ENCODE measurements around the gene GMDS. TPM values are rescaled to one million over a fixed set of nuclear protein-coding genes. Genes with fewer than 3 reads are reported as not detected.

Gene GMDS
- total and polyA plus RNA-seq, 2 donors (not counting 3 experiments of a cell fraction or from before 2014, with no cell fraction given) = 9.8 to 23.5 TPM

DNA sequence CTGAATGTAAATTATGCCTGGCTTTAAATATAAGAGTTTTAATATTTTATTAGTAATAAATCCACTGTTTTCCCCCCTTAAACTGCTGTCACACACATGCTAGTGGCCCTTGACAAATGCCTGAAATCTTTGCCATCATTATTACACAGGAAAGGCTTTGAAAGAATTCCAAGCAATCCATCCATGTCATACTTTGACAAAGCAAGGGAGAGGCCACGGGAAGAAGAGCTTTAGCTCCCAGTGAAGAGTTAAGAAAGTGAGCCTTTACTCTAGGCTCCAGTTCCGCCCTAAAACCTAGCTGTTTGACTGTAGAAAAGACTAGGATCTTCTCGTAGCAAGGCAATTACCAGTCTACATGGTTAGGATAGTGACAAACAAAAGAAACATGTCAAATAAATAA is 147.9 kb downstream of the GMDS start:
- Histone ChIP-seq H3K27ac (ENCODE audit: insufficient read depth, low read depth, low read length) (no peak overlapping the region), H3K4me3 (replicated peaks in 1 of 3; ENCODE audit: insufficient read depth in 1 of 3, low read depth in 1 of 3, low read length in 3 of 3) (no peak overlapping the region), H4K20me1 (replicated peaks; ENCODE audit: control insufficient read depth, extremely low read depth, insufficient read depth, low read length) (no peaks in the 10 kb centered on the region), H3K27me3 (ENCODE audit: control insufficient read depth in 2 of 2, insufficient read depth in 2 of 2, low read length in 2 of 2) (no peaks in the 10 kb centered on the region), H3K36me3 (ENCODE audit: control insufficient read depth in 2 of 2, extremely low read depth in 1 of 2, insufficient read depth in 2 of 2, low read length in 2 of 2) (no peaks in the 10 kb centered on the region), H3K9me3 (replicated peaks; ENCODE audit: control insufficient read depth, insufficient read depth, low read length) (no peaks in the 10 kb centered on the region), H3K79me2 (ENCODE audit: control insufficient read depth, insufficient read depth, low read length) (no peaks in the 10 kb centered on the region), H3K9me1 (replicated peaks; ENCODE audit: control insufficient read depth, extremely low read depth, insufficient read depth, low read length) (no peaks in the 10 kb centered on the region), H3K4me1 (ENCODE audit: control insufficient read depth, extremely low read depth, insufficient read depth, low read length) (peaks cover 6% of the 10 kb centered on the region), H3K4me2 (ENCODE audit: insufficient read depth, low read length) (no peak overlapping the region), H3K9ac (replicated peaks; ENCODE audit: extremely low read depth, insufficient read depth, low read length) (no peak overlapping the region), H2AFZ (ENCODE audit: low read depth, low read length) (no peak overlapping the region)
- FAIRE-seq = no peak
- DNase-seq (ENCODE audit: low read depth, low spot score) = no peak
- dilution Hi-C loops (cut with MboI; ENCODE audit: extremely low pct_ligation_motif_present, low sequenced_read_pairs) (no loop called here), intact Hi-C loops (cut with micrococcal nuclease) (no loop called here)
- no peak for TF ChIP-seq POLR2AphosphoS5 (IDR thresholded peaks at IDR 0.05; ENCODE audit: insufficient read depth, low read depth, low read length)
- TF ChIP-seq POLR2A (IDR thresholded peaks at IDR 0.05; ENCODE audit: low read depth, low read length) = no peak
- TF ChIP-seq, protein P1, sequence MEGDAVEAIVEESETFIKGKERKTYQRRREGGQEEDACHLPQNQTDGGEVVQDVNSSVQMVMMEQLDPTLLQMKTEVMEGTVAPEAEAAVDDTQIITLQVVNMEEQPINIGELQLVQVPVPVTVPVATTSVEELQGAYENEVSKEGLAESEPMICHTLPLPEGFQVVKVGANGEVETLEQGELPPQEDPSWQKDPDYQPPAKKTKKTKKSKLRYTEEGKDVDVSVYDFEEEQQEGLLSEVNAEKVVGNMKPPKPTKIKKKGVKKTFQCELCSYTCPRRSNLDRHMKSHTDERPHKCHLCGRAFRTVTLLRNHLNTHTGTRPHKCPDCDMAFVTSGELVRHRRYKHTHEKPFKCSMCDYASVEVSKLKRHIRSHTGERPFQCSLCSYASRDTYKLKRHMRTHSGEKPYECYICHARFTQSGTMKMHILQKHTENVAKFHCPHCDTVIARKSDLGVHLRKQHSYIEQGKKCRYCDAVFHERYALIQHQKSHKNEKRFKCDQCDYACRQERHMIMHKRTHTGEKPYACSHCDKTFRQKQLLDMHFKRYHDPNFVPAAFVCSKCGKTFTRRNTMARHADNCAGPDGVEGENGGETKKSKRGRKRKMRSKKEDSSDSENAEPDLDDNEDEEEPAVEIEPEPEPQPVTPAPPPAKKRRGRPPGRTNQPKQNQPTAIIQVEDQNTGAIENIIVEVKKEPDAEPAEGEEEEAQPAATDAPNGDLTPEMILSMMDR (IDR thresholded peaks at IDR 0.05; ENCODE audit: extremely low read depth in 1 of 2, insufficient read depth in 1 of 2, low read depth in 1 of 2, low read length in 2 of 2) = no peak
- TF ChIP-seq MYC (IDR thresholded peaks at IDR 0.05; ENCODE audit: low read depth, low read length) = no peak
- TF ChIP-seq, protein P2, sequence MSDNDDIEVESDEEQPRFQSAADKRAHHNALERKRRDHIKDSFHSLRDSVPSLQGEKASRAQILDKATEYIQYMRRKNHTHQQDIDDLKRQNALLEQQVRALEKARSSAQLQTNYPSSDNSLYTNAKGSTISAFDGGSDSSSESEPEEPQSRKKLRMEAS (IDR thresholded peaks at IDR 0.05; ENCODE audit: insufficient read depth, insufficient read length) = no peak
- TF ChIP-seq EZH2 (IDR thresholded peaks at IDR 0.05; ENCODE audit: borderline replicate concordance, low read depth, low read length, severe bottlenecking) = no peak
- TF ChIP-seq FOS (IDR thresholded peaks at IDR 0.05; ENCODE audit: borderline replicate concordance, insufficient read depth, low read length) = no peak
- TF ChIP-seq GATA2 (IDR thresholded peaks at IDR 0.05; ENCODE audit: insufficient read depth, insufficient read length, low read depth, low read length) = no peak
- TF ChIP-seq JUN (IDR thresholded peaks at IDR 0.05; ENCODE audit: borderline replicate concordance, insufficient read depth, insufficient read length, low read depth) = no peak
- POLR2A ChIA-PET = no interaction called here
- BruUV-seq (replicated peaks) = no TSS peak
- CTCF ChIA-PET = interaction anchor here (1.1 to 2.5 kb wide), 6 partner anchors 12 to 537 kb away, joined by 3 to 6 read pairs (median 3); no protein-coding TSS in a partner anchor

Data from endothelial cell of umbilical vein (primary cell).